ENCODE results near the gene TFIP11.

GRCh38 chr22:26561756-26562417, 49.6 kb upstream of the TFIP11 start:
- no peak for TF ChIP-seq ETV6 (CRISPR knock-in tag; IDR thresholded peaks at IDR 0.05)
- no peak for TF ChIP-seq FOXJ3 (CRISPR knock-in tag; IDR thresholded peaks at IDR 0.05; ENCODE audit: borderline replicate concordance)
- TF ChIP-seq CTCF (IDR thresholded peaks at IDR 0.05) = no peak
- no peak for TF ChIP-seq CREB1 (CRISPR knock-in tag; IDR thresholded peaks at IDR 0.05)
